H54 (cell line): Measurements from ENCODE around the gene ZKSCAN4.

Experiments
- DNase-seq: peaks from one replicate; pipeline ENCODE4 v3.0.0; 2011; ENCODE audit warnings: low spot score, mixed read lengths; ENCODE audit not compliant: insufficient read length
- FAIRE-seq: peaks from 3 replicates; lab custom pipeline; 2011; peaks lifted over from hg19 to GRCh38; lab: Jason Lieb, UNC
- POLR2A ChIP-seq: IDR thresholded peaks from 2 replicates; pipeline ENCODE4 v1.6.1; 2011; ENCODE audit warnings: low read depth, mild to moderate bottlenecking, low read length

Gene ZKSCAN4

GRCh38 chr6:28232785-28233184 lies 19.3 kb downstream of the ZKSCAN4 start:
- no peak for FAIRE-seq
- no peak for TF ChIP-seq POLR2A
- DNase-seq: no peak

- no peak for TF ChIP-seq POLR2A
- DNase-seq: no peak
- no peak for FAIRE-seq
These were observed 25.6 kb downstream of the ZKSCAN4 start for GRCh38 chr6:28226460-28226859.

- peak; percentile 96 for FAIRE-seq
These were observed 26.8 kb downstream of the ZKSCAN4 start, which contains the start of gene ZSCAN9 for GRCh38 chr6:28225056-28225834. TSS of gene ZSCAN9 (plus strand) at chr6:28225275. CDS start at chr6:28227085, 1,810 bp downstream.

GRCh38 chr6:28224131-28225055 lies 27.7 kb downstream of the ZKSCAN4 start:
- FAIRE-seq (peak; percentile 20), DNase-seq (no peak)
- no peak for TF ChIP-seq POLR2A

More at GRCh38 chr6:28225056-28225834, 26.8 kb downstream of the ZKSCAN4 start, which contains the start of gene ZSCAN9:
- peak; percentile 67 for DNase-seq
- TF ChIP-seq POLR2A: peak; percentile 67

GRCh38 chr6:28220257-28221133 lies 31.6 kb downstream of the ZKSCAN4 start:
- DNase-seq: no peak
- TF ChIP-seq POLR2A: no peak
- FAIRE-seq: peak; percentile 38

GRCh38 chr6:28218312-28219248 lies 33.5 kb downstream of the ZKSCAN4 start:
- FAIRE-seq (peak; percentile 60), DNase-seq (peak; percentile 60)
- peak; percentile 65 for TF ChIP-seq POLR2A

- DNase-seq: no peak
- FAIRE-seq: no peak
- TF ChIP-seq POLR2A: no peak
These were observed 34.2 kb downstream of the ZKSCAN4 start for GRCh38 chr6:28217890-28218289.

- TF ChIP-seq POLR2A: no peak
- DNase-seq: no peak
- no peak for FAIRE-seq
These were observed 36.6 kb downstream of the ZKSCAN4 start for GRCh38 chr6:28215425-28215824.

GRCh38 chr6:28213213-28213523 lies 38.9 kb downstream of the ZKSCAN4 start:
- no peak for TF ChIP-seq POLR2A
- FAIRE-seq: no peak
- no peak for DNase-seq

GRCh38 chr6:28212510-28213212 lies 39.4 kb downstream of the ZKSCAN4 start:
- FAIRE-seq (peak; percentile 82), DNase-seq (peak; percentile 55)
- no peak for TF ChIP-seq POLR2A

- no peak for FAIRE-seq
These were observed 40.1 kb downstream of the ZKSCAN4 start for GRCh38 chr6:28211840-28212509.

More at GRCh38 chr6:28211840-28212509, 40.1 kb downstream of the ZKSCAN4 start:
- DNase-seq: no peak
- no peak for TF ChIP-seq POLR2A
